OCI-LY7 (cell line): ENCODE data around the gene SH3RF3. TPM values are rescaled to one million over a fixed set of nuclear protein-coding genes. Genes with fewer than 3 reads are reported as not detected.

ENCODE experiments used
- BruUV-seq: library from RNA; stranded (reverse); fragments of 400-500 nt; replicated peaks from 2 replicates; lab custom pipeline; 2021; lab: Mats Ljungman, UMichigan
- CTCF ChIA-PET: fragments of 300-600 bp; sonication (Branson Sonifier 250); formaldehyde crosslinking; loops from one replicate; lab custom pipeline; 2022; ENCODE audit warnings: antibody characterized with exemption; ENCODE audit not compliant: unreplicated experiment; lab: Charles Lee
- POLR2A ChIA-PET: fragments of 300-600 bp; sonication (Branson Sonifier 250); formaldehyde crosslinking; loops from one replicate; lab custom pipeline; 2022; ENCODE audit warnings: antibody characterized with exemption; lab: Charles Lee
- DNase-seq: peaks from one replicate; pipeline ENCODE4 v3.0.0-alpha.2; 2015; ENCODE audit warnings: low spot score
- H2AFZ ChIP-seq: fragments of 200-600 bp; sonication (generic), shearing (Covaris generic); 2 replicates; pipeline ENCODE4 v1.6.1; 2014; ENCODE audit warnings: mild to moderate bottlenecking, antibody characterized with exemption, low read length, moderate library complexity
- H3K27ac ChIP-seq: fragments of 200-600 bp; sonication (generic); 2 replicates; pipeline ENCODE4 v1.5.1; 2014; ENCODE audit warnings: mixed run types, low read depth, mild to moderate bottlenecking, moderate library complexity, low read length, inconsistent platforms; ENCODE audit not compliant: poor library complexity, severe bottlenecking
- H3K36me3 ChIP-seq: fragments of 200-600 bp; sonication (generic); 2 replicates; pipeline ENCODE4 v1.6.1; 2014; ENCODE audit warnings: mild to moderate bottlenecking, antibody characterized with exemption, low read length, moderate library complexity, mixed read lengths; ENCODE audit not compliant: insufficient read depth
- H3K4me1 ChIP-seq: fragments of 200-600 bp; sonication (generic); 2 replicates; pipeline ENCODE4 v1.5.1; 2014; ENCODE audit warnings: mild to moderate bottlenecking, low read length; ENCODE audit not compliant: insufficient read depth, poor library complexity, severe bottlenecking
- H3K4me2 ChIP-seq: fragments of 200-600 bp; sonication (generic); 2 replicates; pipeline ENCODE4 v1.6.1; 2014; ENCODE audit warnings: mild to moderate bottlenecking, low read length
- H3K4me3 ChIP-seq: fragments of 200-600 bp; sonication (generic); 2 replicates; pipeline ENCODE4 v1.5.1; 2014; ENCODE audit warnings: mild to moderate bottlenecking, low read depth, low read length; ENCODE audit not compliant: poor library complexity, severe bottlenecking
- H3K79me2 ChIP-seq: fragments of 200-600 bp; sonication (generic); 2 replicates; pipeline ENCODE4 v1.6.1; 2016; ENCODE audit warnings: low read depth, mild to moderate bottlenecking, low read length, moderate library complexity, mixed read lengths; ENCODE audit not compliant: insufficient read depth
- H3K9me2 ChIP-seq: fragments of 200-600 bp; sonication (generic); 2 replicates; pipeline ENCODE4 v1.6.1; 2016; ENCODE audit warnings: mild to moderate bottlenecking, low read length, mixed read lengths; ENCODE audit not compliant: insufficient read depth
- H3K9me3 ChIP-seq: fragments of 200-600 bp; sonication (generic); 2 replicates; pipeline ENCODE4 v1.6.1; 2014; ENCODE audit warnings: mild to moderate bottlenecking, mixed run types, low read length, mixed read lengths
- H4K20me1 ChIP-seq: fragments of 200-600 bp; sonication (generic); 2 replicates; pipeline ENCODE4 v1.6.1; 2014; ENCODE audit warnings: mild to moderate bottlenecking, antibody characterized with exemption, low read length, moderate library complexity, mixed read lengths; ENCODE audit not compliant: insufficient read depth
- EZH2phosphoT487 ChIP-seq: fragments of 200-600 bp; sonication (generic); IDR thresholded peaks from 2 replicates; pipeline ENCODE4 v1.6.1; 2018; ENCODE audit warnings: low read depth, borderline replicate concordance, mild to moderate bottlenecking, mixed run types, antibody characterized with exemption, low read length, moderate library complexity, mixed read lengths
- intact Hi-C: fragments of 100-400 bp; cut with micrococcal nuclease; formaldehyde crosslinking; loops from one replicate; pipeline ENCODE4 v1.10.0; 2022; ENCODE audit not compliant: unreplicated experiment
- total RNA-seq, 2 experiments: library from RNA; depleted of rRNA in 1 of 2; stranded (reverse); fragments of >200 nt in 1 of 2; shearing (Covaris generic) in 1 of 2; gene quantifications; 2 replicates each; pipeline ENCODE4 v1.2.3, GENCODE V29; 2014 to 2022
- TF ChIP-seq, protein P1 (sequence below): fragments of 200-600 bp; sonication (generic); conservative IDR thresholded peaks from 2 replicates; pipeline ENCODE4 v1.5.1; 2014; ENCODE audit warnings: mild to moderate bottlenecking, antibody characterized with exemption, low read length, moderate library complexity, mixed read lengths

Gene SH3RF3
- total RNA-seq, 2 experiments from 2014 or later: not detected

DNA sequence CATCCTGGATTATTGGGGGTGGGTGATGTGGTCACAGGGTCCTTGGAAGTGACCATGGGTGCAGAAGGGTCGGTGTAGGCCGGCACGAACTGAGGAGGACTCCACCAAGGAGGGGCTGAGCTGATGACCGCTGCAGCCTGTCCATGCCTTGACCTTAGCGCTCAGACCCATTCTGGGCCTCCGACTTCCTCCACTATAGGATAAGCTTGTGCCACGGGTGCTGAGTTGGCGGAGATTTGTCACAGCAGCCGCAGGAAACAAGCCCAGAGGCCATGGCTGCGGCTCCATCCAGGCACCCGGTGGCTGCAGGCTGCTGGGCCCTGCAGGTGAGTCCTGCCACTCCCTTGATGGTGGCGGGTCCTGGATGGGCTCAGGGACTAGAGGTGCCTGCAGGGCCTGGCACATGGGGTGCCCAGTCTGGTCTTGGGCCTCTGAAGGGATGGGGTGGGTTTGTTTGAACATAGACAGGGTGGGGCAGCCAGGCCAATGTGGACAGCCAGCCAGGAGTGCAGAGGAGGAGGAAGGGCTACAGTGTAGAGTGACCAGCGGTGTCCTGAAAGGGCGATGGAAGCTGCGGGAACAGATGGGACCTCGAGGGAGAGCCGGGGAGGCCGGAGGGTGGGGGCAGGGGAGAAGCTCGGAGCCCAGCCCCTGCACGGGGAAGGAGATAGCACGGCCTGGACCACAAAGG is 400.0 kb downstream of the SH3RF3 start:
- H3K4me2 ChIP-seq: no peak overlapping the region
- no peak overlapping the region for H3K27ac ChIP-seq
- no peaks in the 10 kb centered on the region for H3K79me2 ChIP-seq
- no TSS peak for BruUV-seq
- no peaks in the 10 kb centered on the region for H4K20me1 ChIP-seq
- no peak overlapping the region for H3K4me3 ChIP-seq
- H2AFZ ChIP-seq: no peak overlapping the region
- no peaks in the 10 kb centered on the region for H3K36me3 ChIP-seq
- DNase-seq: no peak
- POLR2A ChIA-PET: no interaction called here
- intact Hi-C loops: no loop called here
- no peaks in the 10 kb centered on the region for H3K9me3 ChIP-seq
- CTCF ChIA-PET: no interaction called here
- H3K4me1 ChIP-seq: no peaks in the 10 kb centered on the region
- H3K9me2 ChIP-seq: no peaks in the 10 kb centered on the region
- TF ChIP-seq EZH2phosphoT487: no peak

DNA sequence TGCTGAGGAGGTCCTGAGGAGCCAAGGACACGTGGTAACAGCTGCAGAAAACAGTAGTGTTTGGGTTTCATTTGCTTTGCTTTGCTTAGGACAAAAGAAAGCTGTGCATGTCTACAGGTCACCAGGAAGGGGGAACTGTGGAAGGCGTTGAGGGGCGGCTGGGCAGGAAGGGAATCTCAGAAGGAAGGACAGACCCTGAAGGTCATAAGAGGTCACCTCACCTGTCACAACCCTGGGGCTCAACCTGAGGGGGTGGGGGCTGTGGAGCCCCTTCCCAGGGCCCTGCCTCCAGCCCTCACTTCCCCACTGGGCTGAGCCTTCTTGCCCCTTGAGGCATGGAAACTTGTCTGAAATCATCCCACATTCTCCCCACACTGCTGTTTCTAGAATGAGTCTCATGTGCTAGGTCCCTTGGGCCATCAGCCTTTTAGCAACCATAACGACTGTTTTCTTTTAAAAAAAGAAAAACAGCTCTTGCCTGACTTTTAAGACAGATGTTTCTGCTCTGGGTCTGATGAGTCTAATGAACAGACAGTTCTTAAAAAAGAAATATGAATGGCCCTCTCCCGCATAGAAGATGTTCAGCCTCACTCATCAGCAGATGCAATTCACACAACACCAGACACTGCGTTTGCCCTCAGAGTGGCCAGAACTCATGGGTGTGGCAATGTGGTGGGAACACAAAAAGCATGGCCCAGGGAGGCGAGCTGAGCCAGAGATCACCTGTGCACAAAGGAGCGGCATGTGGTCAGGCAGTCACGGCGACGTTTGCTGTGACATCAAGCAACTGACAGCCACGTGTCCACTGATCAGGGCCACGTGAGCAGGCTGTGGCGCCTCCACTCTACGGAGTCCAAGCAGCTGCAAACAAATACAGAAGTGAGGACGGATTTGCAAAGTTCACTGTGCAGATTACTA is 400.8 kb downstream of the SH3RF3 start:
- no peaks in the 10 kb centered on the region for H3K36me3 ChIP-seq
- no peak overlapping the region for H2AFZ ChIP-seq
- intact Hi-C loops: no loop called here
- no peak overlapping the region for H3K4me2 ChIP-seq
- H3K9me2 ChIP-seq: no peaks in the 10 kb centered on the region
- CTCF ChIA-PET: no interaction called here
- no peak for TF ChIP-seq EZH2phosphoT487
- TF ChIP-seq, protein P1, sequence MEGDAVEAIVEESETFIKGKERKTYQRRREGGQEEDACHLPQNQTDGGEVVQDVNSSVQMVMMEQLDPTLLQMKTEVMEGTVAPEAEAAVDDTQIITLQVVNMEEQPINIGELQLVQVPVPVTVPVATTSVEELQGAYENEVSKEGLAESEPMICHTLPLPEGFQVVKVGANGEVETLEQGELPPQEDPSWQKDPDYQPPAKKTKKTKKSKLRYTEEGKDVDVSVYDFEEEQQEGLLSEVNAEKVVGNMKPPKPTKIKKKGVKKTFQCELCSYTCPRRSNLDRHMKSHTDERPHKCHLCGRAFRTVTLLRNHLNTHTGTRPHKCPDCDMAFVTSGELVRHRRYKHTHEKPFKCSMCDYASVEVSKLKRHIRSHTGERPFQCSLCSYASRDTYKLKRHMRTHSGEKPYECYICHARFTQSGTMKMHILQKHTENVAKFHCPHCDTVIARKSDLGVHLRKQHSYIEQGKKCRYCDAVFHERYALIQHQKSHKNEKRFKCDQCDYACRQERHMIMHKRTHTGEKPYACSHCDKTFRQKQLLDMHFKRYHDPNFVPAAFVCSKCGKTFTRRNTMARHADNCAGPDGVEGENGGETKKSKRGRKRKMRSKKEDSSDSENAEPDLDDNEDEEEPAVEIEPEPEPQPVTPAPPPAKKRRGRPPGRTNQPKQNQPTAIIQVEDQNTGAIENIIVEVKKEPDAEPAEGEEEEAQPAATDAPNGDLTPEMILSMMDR: no peak
- no peak for DNase-seq
- H3K4me3 ChIP-seq: no peak overlapping the region
- no peaks in the 10 kb centered on the region for H4K20me1 ChIP-seq
- H3K4me1 ChIP-seq: no peaks in the 10 kb centered on the region
- H3K9me3 ChIP-seq: no peaks in the 10 kb centered on the region
- POLR2A ChIA-PET: interaction anchor here (0.6 kb wide), 1 partner anchor 1140 kb away, joined by 7 read pairs; no protein-coding TSS in a partner anchor
- BruUV-seq: no TSS peak
- H3K79me2 ChIP-seq: no peaks in the 10 kb centered on the region
- no peak overlapping the region for H3K27ac ChIP-seq

DNA sequence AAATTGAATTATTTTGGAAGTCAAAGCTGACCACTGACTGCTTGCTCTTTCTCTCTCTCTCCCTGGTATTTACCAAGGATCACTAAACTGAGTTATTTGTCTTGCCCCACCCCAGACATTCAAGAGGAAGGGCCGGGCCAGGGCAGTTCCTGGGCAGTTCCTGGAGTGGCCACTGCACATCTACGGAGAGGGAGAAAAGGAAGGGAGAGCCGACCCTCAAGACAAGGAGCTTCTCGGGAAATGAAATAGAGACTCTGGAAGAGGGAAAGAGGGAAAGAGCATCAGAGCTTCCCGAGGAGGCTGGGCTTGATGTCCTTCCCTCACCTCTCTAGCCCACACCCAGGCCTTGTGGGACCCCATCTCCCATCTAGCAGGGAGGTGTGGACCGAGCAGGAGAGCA is 401.7 kb downstream of the SH3RF3 start:
- POLR2A ChIA-PET: no interaction called here
- Histone ChIP-seq H3K4me2 (no peak overlapping the region), H3K27ac (no peak overlapping the region), H3K4me1 (no peaks in the 10 kb centered on the region), H3K9me2 (no peaks in the 10 kb centered on the region), H3K36me3 (no peaks in the 10 kb centered on the region), H4K20me1 (no peaks in the 10 kb centered on the region), H2AFZ (no peak overlapping the region), H3K79me2 (no peaks in the 10 kb centered on the region), H3K9me3 (no peaks in the 10 kb centered on the region), H3K4me3 (no peak overlapping the region)
- no TSS peak for BruUV-seq
- CTCF ChIA-PET: no interaction called here
- no peak for DNase-seq
- intact Hi-C loops: no loop called here
- TF ChIP-seq, protein P1: no peak
